Astrocyte (in vitro differentiated cells and primary cell): ENCODE data around the gene CACNA1A.

ENCODE experiments used
- CTCF ChIP-seq: IDR thresholded peaks from 2 replicates; pipeline ENCODE4 v1.5.1; 2011; ENCODE audit warnings: low read depth, mild to moderate bottlenecking, inconsistent platforms, low read length, moderate library complexity; ENCODE audit not compliant: insufficient read depth
- EZH2 ChIP-seq: IDR thresholded peaks from 2 replicates; pipeline ENCODE4 v1.6.1; 2012; ENCODE audit warnings: mild to moderate bottlenecking, low read length, inconsistent platforms; ENCODE audit not compliant: insufficient read depth

- TF ChIP-seq CTCF = no peak
- no peak for TF ChIP-seq EZH2
These were observed 64.3 kb downstream of the CACNA1A start for GRCh38 chr19:13441810-13442512.
